ENCODE results near the gene FOXR1.

DNA sequence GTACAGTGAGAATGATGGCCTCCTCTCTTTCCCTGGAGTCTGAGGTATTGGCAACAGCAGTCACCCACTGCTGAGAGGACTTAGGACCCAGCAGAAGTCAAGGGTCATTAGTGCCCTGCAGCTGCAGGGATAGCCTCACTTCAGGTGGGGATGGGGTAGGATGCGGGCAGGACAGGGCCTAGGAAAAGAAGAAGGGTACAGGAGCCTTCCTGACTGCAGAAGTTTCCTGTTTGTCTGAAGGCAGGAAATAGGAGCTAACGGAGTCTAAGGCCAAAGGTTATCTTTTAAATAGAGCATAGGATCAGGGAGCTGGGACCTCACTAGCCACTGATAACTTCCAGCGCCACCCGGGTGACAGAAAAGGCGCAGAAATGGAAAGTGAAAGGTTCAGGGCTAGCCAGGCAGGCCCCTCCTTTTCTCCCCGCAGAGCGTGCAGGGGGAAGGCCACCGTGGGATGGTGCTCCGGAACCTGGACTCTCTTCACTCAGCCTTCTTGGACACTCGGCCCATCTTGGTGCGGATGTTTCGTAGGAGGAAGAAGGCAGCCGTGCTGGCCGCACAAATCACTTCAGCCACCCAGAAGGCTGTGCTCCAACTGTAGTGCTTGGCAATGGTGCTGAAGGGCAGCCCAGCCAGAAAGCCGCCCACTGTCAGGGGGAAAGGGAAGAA lies 53.0 kb downstream of the FOXR1 start:
- TF ChIP-seq, protein P1, sequence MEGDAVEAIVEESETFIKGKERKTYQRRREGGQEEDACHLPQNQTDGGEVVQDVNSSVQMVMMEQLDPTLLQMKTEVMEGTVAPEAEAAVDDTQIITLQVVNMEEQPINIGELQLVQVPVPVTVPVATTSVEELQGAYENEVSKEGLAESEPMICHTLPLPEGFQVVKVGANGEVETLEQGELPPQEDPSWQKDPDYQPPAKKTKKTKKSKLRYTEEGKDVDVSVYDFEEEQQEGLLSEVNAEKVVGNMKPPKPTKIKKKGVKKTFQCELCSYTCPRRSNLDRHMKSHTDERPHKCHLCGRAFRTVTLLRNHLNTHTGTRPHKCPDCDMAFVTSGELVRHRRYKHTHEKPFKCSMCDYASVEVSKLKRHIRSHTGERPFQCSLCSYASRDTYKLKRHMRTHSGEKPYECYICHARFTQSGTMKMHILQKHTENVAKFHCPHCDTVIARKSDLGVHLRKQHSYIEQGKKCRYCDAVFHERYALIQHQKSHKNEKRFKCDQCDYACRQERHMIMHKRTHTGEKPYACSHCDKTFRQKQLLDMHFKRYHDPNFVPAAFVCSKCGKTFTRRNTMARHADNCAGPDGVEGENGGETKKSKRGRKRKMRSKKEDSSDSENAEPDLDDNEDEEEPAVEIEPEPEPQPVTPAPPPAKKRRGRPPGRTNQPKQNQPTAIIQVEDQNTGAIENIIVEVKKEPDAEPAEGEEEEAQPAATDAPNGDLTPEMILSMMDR (IDR thresholded peaks at IDR 0.05), result no peak
- TF ChIP-seq EZH2 (IDR thresholded peaks at IDR 0.05), result no peak
